ENCODE measurements around the gene CLDN2. TPM values are rescaled to one million over a fixed set of nuclear protein-coding genes. Genes with fewer than 3 reads are reported as not detected.

The CLDN2 gene
- total and polyA plus RNA-seq, 11 donors: not detected

GRCh38 chrX:106901341-106901740 is 18.9 kb upstream of the CLDN2 start:
- intact Hi-C loops (cut with DNase I): loop anchor here in 1 of 10 donors (10.0 kb wide), 1 partner anchor 53 kb away; no protein-coding TSS in a partner anchor
- H3K4me1 ChIP-seq: no peaks in the 10 kb centered on the region

GRCh38 chrX:106901781-106902219 is 18.4 kb upstream of the CLDN2 start:
- H3K4me1 ChIP-seq: no peaks in the 10 kb centered on the region
- DNase-seq (no peak), ATAC-seq (no peak)
- no peaks in the 10 kb centered on the region for H3K9me3 ChIP-seq
- H3K27ac ChIP-seq: no peak overlapping the region
- no peaks in the 10 kb centered on the region for H3K36me3 ChIP-seq
- peaks cover 0 to 5% (median 0%) of the 10 kb centered on the region in 9 donors for H3K27me3 ChIP-seq
- TF ChIP-seq CTCF (IDR thresholded peaks at IDR 0.05) (no peak), POLR2A (IDR thresholded peaks at IDR 0.05) (no peak)
- intact Hi-C loops (cut with DNase I): loop anchor here in 1 of 10 donors (10.0 kb wide), 1 partner anchor 53 kb away; no protein-coding TSS in a partner anchor
- no peak overlapping the region for H3K4me3 ChIP-seq
- 70 to 80% (median 75%) methylated on average over 4 of the region's 4 CpGs for WGBS, 4 donors

More at GRCh38 chrX:106901341-106901740, 18.9 kb upstream of the CLDN2 start:
- 82 to 92% (median 87%) methylated on average over 3 of the region's 3 CpGs for WGBS, 4 donors
- ATAC-seq (no peak), DNase-seq (no peak)
- H3K36me3 ChIP-seq: no peaks in the 10 kb centered on the region
- H3K4me3 ChIP-seq: no peak overlapping the region
- no peaks in the 10 kb centered on the region for H3K9me3 ChIP-seq
- TF ChIP-seq POLR2A (IDR thresholded peaks at IDR 0.05) (no peak), CTCF (IDR thresholded peaks at IDR 0.05) (no peak)
- no peak overlapping the region for H3K27ac ChIP-seq
- peaks cover 0 to 10% (median 0%) of the 10 kb centered on the region in 9 donors for H3K27me3 ChIP-seq

- ATAC-seq: no peak
- intact Hi-C loops (cut with DNase I): loop anchor here in 1 of 10 donors (10.0 kb wide), 1 partner anchor 52 kb away; no protein-coding TSS in a partner anchor
- WGBS, 4 donors: 73 to 100% (median 88%) methylated on average over 2 of the region's 2 CpGs
Measured at GRCh38 chrX:106902684-106903083, 17.5 kb upstream of the CLDN2 start.

More at GRCh38 chrX:106902684-106903083, 17.5 kb upstream of the CLDN2 start:
- Histone ChIP-seq H3K4me3 (no peak overlapping the region), H3K27ac (no peak overlapping the region), H3K27me3 (peaks cover 0 to 4% (median 0%) of the 10 kb centered on the region in 9 donors), H3K4me1 (no peaks in the 10 kb centered on the region), H3K9me3 (no peaks in the 10 kb centered on the region), H3K36me3 (no peaks in the 10 kb centered on the region)
- no peak for DNase-seq
- TF ChIP-seq CTCF (IDR thresholded peaks at IDR 0.05): no peak
- no peak for TF ChIP-seq POLR2A (IDR thresholded peaks at IDR 0.05)
